Measurements from ENCODE around the gene KLHL42. TPM values are rescaled to one million over a fixed set of nuclear protein-coding genes. Genes with fewer than 3 reads are reported as not detected.
A peak's percentile ranks its signal among the peaks of the same experiment; 100 is the strongest.
"Not testable (repeated sequence)": the region's sequence is repeated elsewhere in the genome, so short reads cannot be mapped to it uniquely, and the experiment has no call there.

Gene KLHL42, protein sequence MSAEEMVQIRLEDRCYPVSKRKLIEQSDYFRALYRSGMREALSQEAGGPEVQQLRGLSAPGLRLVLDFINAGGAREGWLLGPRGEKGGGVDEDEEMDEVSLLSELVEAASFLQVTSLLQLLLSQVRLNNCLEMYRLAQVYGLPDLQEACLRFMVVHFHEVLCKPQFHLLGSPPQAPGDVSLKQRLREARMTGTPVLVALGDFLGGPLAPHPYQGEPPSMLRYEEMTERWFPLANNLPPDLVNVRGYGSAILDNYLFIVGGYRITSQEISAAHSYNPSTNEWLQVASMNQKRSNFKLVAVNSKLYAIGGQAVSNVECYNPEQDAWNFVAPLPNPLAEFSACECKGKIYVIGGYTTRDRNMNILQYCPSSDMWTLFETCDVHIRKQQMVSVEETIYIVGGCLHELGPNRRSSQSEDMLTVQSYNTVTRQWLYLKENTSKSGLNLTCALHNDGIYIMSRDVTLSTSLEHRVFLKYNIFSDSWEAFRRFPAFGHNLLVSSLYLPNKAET
- polyA plus RNA-seq (2013, experiment 1 of 2; ENCODE audit: insufficient read length): 14.9 TPM
- 14.6 TPM for polyA plus RNA-seq (2013, experiment 2 of 2; ENCODE audit: insufficient read length)

DNA sequence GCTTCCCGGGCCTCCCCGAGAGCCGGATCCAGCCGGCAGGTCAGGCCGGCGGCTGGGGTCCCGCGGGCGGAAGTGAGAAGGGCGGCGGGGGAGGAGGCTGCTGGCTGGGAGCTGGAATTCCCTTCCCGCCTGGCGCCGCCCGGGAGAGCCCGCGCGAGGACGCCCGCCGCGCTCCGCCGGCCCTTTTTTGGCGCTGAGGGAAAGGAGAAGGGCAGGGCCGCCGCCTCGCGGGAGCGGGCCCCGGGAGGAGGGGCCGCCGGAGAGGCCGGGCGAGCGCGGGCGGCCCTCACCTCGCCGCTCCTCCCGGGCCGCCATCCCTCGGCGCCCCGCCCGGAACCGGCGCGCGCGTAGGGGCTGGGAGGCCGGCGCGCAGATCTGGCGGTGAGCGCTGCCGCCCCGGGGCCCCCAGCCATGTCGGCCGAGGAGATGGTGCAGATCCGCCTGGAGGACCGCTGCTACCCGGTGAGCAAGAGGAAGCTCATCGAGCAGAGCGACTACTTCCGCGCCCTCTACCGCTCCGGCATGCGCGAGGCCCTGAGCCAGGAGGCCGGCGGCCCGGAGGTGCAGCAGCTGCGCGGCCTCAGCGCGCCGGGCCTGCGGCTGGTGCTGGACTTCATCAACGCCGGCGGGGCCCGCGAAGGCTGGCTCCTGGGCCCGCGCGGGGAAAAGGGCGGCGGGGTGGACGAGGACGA is at the start of gene KLHL42, which contains the start of gene MANSC4:
KLHL42 (plus strand) TSS at position 314 of the 692 bp plus-strand sequence; CDS start at position 412, 98 bp downstream.
MANSC4 (minus strand) TSS at position 317 of the 692 bp plus-strand sequence. CDS start 8,960 bp downstream, outside the sequence.
- DNase-seq: peak; percentile 83

DNA sequence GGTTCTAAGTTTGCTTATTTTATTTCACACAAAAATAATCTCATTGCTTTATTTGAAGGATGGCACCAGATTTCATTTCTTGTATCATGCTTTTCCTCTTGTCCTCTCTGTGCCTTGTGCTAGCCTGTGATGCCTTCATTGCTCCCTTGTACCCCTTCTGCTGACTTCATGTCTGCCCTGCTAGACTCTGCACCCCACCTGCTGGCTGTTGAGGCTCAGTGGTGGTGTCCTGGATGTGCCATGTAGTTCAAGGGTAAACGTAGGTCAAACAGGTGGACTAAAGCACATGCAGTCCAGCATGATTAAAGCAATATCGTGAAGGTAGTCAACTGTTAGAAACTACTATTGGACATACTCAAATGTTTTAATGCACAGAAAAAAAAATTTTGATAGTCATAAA is 47.8 kb upstream of the KLHL42 start:
- no peak for DNase-seq

DNA sequence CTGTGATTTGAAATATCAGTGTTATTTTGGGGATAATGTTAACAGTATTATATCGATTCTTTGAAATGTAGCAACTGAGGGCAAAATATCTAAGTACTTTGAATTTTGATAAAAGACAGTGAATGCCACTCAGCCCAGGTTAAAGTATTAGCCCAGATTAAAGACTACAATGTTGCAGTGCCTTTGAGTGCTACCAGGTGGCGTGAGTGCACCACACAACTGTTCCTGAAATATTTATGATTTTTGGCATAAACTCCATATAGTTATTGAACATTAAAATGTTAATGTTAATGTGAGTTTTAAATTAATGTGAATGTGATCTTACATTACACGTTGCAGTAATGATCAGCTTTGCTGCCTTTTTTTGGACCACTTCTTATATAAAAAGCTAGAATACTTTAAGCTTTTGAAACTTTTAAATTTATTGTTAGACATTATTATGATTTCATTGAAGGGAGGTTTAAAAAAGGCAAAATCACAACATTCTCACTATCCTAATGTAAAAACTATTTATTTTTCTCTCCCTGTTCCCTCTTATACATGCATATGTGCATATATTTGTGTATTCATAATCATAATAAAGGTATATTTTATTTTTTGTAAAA is 46.9 kb upstream of the KLHL42 start:
- peak; percentile 33 for DNase-seq

DNA sequence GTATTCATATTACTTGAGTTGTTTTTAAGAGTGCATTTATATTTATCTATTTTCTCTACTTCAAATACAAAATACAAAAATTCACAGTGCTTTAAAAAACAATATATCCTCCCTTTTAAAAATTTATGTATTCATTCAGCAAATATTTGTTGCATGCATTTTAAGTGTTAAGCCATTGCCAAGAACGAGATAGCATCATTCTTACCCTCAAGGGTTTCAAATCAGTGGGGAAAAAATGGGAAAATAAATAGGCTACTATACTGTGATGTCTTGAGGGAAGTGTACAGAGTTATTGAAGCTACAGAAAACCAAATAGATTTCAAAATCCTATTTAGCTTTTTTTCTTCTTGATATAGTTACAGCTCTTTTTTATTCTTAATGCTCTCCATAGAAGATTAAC is 46.2 kb upstream of the KLHL42 start:
- no peak for DNase-seq

DNA sequence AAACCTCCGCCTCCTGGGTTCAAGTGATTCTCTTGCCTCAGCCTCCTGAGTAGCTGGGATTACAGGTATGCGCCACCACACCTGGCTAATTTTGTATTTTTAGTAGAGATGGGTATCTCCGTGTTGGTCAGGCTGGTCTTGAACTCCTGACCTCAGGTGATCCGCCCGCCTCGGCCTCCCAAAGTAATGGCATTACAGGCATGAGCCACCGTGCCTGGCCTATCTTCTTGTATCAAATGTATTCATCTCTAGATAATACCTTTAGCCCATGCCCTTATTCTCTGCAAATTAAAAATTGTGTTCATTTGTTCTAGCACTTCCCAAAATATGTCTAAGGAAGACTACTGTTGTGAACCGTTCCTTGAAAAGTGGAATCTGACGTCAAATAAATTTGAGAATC is 45.7 kb upstream of the KLHL42 start:
- DNase-seq: not testable (repeated sequence)

DNA sequence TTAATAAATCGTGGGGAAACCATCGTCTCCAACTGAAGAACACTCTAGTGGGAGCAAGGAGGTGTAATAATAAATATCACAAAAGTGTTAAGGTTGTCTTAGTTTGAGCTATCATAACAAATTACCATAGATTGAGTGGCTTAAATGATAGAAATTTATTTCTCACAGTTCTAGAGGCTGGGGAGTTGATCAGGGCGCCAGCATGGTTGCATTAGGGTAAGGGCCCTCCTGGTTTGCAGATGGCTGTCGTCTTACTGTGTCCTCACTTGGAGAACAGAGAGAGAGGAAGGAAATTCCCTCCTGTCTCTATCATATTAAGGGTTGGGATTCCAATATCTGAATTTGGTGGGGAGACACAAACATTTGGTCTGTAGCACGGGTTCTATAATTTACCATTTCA is 36.4 kb upstream of the KLHL42 start:
- DNase-seq: no peak

DNA sequence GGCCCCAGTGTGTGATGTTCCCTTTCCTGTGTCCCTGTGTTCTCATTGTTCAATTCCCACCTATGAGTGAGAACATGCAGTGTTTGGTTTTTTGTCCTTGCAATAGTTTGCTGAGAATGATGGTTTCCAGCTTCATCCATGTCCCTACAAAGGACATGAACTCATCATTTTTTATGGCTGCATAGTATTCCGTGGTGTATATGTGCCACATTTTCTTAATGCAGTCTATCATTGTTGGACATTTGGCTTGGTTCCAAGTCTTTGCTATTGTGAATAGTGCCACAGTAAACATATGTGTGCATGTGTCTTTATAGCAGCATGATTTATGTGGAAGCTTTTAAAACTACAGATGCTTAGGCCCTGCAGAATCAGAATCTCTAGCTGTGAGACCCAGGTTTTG is 34.3 kb upstream of the KLHL42 start:
- not testable (repeated sequence) for DNase-seq

DNA sequence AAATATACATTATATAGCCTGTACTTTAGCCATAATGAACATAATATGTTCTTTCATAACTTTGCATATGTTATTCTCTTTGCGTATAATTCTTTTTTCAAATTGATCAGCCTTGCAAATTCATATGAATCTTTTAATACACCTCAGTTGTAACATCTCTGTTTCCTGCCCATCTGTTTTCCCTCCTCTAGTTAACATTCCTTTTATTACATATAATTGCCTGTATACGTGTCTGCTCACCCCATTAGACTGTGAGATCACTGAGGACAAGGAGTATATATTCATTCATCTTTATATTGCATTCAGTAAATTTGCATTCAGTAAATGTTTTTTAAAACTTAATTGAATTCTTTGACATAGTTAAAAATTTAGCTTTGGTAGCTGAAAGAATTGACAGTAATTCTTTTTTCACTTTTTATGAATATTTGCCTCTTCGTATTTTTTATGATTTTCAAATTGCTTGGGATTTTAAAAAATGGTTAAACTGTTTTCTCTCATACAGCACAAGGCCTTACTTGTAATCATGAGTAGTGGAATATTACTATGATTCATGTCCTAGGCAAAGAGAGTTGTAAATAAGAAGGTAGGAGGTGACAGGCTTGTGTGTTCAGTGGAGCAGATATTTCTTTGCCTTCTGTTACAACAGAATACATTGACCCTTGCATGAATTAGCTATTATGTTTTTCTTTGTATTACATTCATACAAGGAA is 32.8 kb upstream of the KLHL42 start:
- DNase-seq: no peak

DNA sequence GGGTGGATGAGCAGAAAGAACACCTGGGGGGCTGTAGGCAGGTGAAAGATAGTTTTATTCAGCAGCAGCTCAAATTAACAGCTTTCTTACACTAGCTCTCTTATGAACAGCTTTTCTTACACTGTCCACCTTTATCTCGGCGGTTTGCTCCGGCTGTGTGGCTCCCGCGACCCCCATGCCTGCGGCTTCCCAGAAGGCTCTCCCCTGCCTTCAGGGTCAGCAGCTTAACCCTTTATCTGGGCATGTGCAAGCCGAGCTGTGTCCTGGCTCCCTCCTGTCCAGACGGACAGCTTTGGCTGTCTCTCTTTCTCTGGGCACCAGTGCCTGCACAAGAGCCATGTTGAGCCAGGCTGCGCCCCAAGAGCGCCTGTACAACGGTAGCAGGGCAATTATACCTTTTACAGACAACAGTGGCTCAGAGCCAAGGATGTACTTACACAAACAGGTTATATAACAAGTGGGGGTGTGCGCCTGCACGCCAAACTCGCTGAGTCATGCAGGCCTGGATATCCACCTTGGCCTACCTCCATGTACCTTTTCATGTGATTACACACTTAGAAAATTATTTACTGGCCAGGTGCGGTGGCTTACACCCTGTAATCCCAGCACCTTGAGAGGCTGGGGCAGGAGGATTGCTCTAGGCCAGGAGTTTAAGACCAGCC is 28.5 kb upstream of the KLHL42 start:
- DNase-seq: no peak

DNA sequence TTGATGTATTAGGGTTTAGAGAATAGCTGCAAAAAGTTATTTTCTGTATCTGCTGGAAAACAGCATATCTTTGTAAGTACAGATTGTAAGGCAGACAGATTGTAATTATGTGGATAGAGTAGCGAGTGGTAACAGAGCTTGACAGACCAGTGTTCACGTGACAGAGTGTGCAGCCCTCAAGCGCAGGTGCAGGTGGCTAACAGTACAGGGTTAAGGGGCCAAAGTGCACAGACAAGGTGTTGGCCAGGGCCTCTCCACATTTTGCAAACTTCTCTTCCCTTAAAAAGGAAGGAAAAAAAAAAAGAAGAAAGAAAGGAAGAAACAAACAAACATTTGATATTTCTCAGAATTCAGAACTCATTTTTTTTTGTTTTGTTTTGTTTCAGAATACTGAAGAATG is 25.2 kb upstream of the KLHL42 start:
- no peak for DNase-seq

DNA sequence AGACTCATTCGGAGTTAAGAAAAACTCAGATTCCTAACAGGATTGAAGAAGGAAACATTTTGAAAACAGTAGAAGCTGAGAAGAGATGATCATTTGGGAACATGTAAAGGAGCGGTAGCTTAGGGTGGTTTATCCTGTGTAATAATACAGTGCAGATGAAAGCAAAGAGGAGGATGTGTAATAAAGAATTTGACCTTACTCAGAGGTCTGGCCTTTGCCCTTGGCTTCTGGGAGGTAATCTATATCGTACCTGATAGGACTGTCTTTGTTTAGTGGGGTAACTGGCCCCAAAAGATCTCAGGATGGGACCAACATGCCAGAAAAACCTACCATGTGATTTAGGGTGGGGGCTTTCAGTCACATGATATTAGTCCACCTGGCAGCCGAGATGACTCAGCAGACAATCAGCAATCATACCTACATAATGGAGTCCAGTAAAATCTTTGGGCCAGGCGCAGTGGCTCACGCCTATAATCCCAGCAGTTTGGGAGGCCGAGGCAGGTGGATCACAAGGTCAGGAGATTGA is 23.3 kb upstream of the KLHL42 start:
- DNase-seq: no peak

DNA sequence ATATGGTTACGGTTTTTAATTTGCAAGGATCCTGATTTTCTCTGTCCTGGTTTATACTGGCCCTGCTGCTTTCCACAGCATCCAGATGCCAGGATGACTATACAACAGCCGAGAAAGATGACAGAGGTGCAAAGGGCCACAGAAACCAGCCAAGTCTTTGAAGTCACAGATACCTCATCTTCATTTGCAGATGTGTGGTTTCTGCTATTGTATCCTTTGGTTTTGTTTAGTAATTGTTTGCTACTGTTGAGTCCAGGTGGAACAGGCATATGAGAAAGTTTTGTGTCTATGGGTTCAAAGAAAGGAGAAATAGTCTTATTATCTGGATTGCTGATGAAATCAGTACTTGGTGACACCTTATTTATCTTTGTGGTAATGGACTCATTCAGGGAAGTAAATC is 17.3 kb upstream of the KLHL42 start:
- DNase-seq: no peak

DNA sequence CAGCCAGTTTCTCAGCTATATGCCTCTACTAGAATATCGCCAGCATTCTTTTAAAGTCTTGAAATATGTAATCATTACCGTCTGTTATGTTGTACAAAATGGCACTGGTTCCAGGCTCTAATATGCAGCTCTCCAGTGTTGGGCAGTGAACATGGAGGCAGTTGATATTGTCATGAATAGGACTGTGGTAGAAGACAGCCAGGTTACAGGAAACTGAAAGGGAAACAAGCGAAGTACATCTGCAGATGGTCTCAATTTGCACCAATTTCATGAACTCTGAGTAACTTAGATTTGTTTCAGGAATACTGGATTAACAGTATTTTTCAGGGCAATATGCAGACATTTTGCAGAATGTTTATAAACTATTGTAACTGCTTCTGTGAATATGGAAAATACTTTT is 13.4 kb upstream of the KLHL42 start:
- no peak for DNase-seq

DNA sequence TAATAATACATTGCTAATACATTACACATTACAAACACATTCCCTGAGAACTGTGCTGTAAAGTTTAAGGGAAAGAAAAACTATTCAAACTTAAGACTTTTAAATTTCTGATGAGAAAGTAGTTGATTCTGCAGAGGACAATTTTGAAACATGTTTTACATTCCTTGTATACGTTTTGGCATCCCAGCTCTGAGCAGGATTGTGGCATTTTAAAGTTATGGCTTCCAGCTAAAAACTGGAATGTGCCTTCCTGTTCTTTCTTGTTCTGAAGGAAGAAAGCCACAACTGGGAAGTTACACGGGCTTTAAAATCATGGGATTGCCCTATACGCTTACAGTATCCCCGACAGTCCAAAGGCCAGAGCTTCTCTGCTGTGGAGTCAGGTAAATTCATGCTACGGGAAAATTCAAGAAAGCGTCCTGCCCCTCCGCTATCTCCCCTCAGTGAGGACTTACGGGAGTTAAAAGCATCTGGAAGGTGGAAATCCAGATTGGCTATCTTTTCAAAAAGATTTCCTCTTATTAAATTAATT is 10.8 kb upstream of the KLHL42 start:
- peak; percentile 48 for DNase-seq

DNA sequence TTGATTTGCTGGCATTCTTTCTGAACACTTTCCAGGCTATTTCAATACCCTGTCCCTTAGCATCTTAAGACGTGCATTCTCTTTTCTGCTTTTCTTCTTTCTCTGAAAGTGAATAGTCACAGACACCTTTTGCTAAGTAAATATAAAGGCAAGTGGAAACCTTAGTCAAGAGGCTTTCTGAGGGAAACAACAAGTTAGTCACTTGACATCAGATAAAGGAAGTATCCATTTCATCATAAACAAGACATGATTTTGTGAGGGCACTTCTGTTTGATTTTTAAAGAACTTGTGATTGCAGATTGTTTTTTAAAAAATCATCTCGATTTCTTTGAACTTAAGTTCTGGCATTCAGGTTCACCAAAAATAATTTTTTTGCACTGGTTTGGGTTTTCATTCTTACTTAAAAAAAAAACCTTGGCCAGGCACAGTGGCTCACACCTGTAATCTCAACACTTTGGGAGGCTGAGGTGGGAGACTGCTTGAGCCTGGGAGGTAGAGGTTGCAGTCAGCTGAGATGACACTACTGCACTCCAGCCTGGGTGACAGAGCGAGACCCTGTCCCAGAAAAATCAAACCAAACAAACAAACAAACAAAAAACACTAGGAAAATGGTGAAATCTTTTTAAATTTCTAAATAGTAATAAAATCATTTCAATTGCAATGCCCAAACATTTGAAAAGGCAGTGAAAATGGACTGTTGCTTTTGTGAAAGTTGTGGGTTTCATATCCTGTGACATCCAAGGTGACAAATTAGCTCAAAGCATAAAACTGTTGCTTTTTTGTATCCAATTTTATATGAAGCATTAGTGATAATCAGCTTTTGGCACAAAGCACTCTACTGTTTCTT is 8.3 kb upstream of the KLHL42 start:
- no peak for DNase-seq

DNA sequence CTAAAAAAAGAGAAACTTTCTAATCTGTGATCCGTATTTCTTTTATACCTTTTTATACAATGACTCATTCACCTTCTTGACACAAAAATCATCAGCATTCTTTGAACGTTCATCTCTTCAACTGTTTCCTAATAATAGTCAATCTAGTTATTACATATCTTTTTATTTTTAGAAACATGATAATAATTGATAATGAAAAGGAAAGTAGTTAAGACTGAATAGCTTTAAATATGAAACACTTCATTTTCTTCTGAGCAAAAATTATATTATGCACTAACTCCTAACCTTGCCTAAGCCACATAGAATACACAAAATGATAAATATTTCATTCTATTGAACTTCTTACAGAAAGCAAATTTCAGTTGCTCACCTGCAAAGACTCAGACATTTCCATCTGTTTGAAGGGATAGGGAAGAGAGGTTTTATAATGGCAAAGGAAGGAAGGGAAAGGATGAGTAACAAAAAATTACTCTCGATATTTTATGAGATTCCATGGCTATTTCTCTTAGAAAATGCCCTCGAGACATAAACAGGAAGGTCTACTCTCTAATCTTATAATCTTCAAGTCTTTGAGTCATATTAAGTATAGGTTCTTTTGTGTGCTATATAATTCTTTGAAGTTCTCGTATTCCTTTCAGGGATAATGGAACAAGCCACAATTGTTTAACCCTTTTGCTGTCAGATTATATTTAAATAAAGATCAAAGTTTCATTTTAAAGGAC is 7.5 kb upstream of the KLHL42 start:
- no peak for DNase-seq

DNA sequence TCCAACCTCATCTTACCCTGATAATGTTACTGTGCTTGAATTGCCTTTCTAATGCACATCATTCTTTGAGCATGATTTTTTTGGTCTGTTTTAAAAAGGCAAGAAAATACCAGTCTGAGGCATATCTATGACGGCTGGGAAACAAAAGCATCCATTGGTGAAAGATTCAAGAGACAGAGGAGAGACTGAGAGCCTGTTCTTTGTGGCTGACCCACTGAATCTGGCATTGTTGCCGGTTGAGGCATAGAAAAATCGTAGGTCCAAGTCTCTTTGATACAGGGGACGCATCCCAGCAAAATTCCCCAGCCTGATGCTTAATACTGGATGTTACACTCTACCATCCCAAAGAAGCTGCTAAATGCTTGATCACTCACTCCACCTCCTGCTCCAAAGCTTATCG is 2.9 kb upstream of the KLHL42 start:
- no peak for DNase-seq

DNA sequence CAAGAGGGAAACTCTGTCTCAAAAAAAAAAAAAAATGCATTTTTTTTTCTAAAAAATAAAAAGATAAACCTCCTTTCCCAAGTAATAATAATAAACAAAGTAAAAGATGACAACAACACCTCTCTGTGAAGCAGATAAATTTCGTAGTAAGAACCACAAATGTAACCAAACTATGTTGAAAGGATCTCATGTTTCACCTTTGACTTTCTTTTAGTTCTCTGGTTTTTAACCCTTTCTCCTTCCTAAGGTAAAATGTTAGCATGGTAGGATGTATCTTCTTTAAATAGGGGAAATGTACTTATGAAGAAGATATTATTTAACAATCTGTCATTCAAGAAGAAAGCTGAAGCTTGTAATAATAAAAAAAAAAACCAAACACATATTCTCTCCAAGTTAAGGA is 1.8 kb upstream of the KLHL42 start:
- DNase-seq: no peak

DNA sequence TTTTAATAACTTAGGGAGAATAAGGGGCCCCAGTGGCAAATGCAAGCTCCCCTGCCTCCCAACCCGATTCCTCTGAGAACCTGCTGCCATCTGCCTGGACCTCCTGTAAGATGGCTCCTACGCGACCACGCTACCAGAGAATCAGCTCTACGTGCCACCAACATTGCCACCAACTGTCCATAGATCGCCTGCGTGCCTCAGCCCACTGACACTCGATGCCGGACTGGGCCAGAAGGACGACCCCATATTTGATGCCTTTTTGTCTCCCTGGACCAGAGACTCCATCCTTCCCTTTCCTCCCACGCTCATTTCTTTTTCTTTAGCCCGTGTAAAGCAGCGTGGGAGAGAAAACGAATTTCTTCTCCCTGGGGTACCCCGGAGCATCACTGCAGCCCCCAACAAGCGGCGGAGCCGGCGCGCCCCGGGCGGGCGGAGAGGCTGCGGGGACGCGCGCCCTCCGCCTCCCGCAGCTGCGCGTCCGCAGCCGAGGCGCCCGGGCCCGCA is 565 bp upstream of the KLHL42 start:
- peak; percentile 17 for DNase-seq
